ENCODE data around the gene RFX6. TPM values are rescaled to one million over a fixed set of nuclear protein-coding genes. Genes with fewer than 3 reads are reported as not detected.
A peak's percentile ranks its signal among the peaks of the same experiment; 100 is the strongest.

RFX6 gene
- total RNA-seq, 1 donor from 2014 or later: not detected

DNA sequence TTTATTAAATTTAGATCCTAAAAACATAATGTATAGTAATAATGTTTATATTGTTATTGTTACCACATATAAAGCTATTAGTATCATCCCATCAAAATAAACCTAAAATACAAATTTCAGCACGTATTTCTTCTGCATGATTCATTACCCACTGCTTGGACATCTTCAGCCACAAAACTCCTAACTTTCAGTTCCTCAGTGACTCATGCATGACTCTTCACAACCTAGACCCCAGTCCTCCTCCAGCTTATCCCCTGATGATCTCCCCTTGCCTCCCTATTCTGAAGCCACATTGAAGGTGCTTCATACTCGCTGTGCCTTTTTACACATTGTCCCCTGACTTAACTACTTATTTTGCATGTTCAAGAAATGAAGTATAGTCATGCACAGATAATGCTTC lies 37.0 kb upstream of the RFX6 start:
- no peaks in the 10 kb centered on the region for H3K36me3 Mint-ChIP-seq (ENCODE audit: low read depth, unreplicated experiment)
- H3K27me3 Mint-ChIP-seq (ENCODE audit: unreplicated experiment): no peaks in the 10 kb centered on the region
- TF ChIP-seq, protein P1, sequence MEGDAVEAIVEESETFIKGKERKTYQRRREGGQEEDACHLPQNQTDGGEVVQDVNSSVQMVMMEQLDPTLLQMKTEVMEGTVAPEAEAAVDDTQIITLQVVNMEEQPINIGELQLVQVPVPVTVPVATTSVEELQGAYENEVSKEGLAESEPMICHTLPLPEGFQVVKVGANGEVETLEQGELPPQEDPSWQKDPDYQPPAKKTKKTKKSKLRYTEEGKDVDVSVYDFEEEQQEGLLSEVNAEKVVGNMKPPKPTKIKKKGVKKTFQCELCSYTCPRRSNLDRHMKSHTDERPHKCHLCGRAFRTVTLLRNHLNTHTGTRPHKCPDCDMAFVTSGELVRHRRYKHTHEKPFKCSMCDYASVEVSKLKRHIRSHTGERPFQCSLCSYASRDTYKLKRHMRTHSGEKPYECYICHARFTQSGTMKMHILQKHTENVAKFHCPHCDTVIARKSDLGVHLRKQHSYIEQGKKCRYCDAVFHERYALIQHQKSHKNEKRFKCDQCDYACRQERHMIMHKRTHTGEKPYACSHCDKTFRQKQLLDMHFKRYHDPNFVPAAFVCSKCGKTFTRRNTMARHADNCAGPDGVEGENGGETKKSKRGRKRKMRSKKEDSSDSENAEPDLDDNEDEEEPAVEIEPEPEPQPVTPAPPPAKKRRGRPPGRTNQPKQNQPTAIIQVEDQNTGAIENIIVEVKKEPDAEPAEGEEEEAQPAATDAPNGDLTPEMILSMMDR (IDR thresholded peaks at IDR 0.05; ENCODE audit: unreplicated experiment): no peak
- H3K4me3 Mint-ChIP-seq (ENCODE audit: unreplicated experiment): no peak overlapping the region
- DNase-seq (ENCODE audit: low spot score): no peak
- H3K4me1 Mint-ChIP-seq (ENCODE audit: unreplicated experiment): peaks cover 10% of the 10 kb centered on the region
- no peak overlapping the region for H3K27ac Mint-ChIP-seq (ENCODE audit: unreplicated experiment)
- no peaks in the 10 kb centered on the region for H3K9me3 Mint-ChIP-seq (ENCODE audit: unreplicated experiment)

GRCh38 chr6:116842459-116842858 lies 34.6 kb upstream of the RFX6 start:
- no peaks in the 10 kb centered on the region for H3K9me3 Mint-ChIP-seq (ENCODE audit: unreplicated experiment)
- peaks cover 10% of the 10 kb centered on the region for H3K4me1 Mint-ChIP-seq (ENCODE audit: unreplicated experiment)
- TF ChIP-seq, protein P1 (IDR thresholded peaks at IDR 0.05; ENCODE audit: unreplicated experiment): no peak
- H3K27ac Mint-ChIP-seq (ENCODE audit: unreplicated experiment): no peak overlapping the region
- no peak overlapping the region for H3K4me3 Mint-ChIP-seq (ENCODE audit: unreplicated experiment)
- H3K27me3 Mint-ChIP-seq (ENCODE audit: unreplicated experiment): no peaks in the 10 kb centered on the region
- no peaks in the 10 kb centered on the region for H3K36me3 Mint-ChIP-seq (ENCODE audit: low read depth, unreplicated experiment)
- no peak for DNase-seq (ENCODE audit: low spot score)

GRCh38 chr6:116847227-116847626 lies 29.8 kb upstream of the RFX6 start:
- no peaks in the 10 kb centered on the region for H3K9me3 Mint-ChIP-seq (ENCODE audit: unreplicated experiment)
- H3K27ac Mint-ChIP-seq (ENCODE audit: unreplicated experiment): no peak overlapping the region
- TF ChIP-seq, protein P1 (IDR thresholded peaks at IDR 0.05; ENCODE audit: unreplicated experiment): peak; percentile 15
- DNase-seq (ENCODE audit: low spot score): no peak
- H3K36me3 Mint-ChIP-seq (ENCODE audit: low read depth, unreplicated experiment): no peaks in the 10 kb centered on the region
- H3K4me3 Mint-ChIP-seq (ENCODE audit: unreplicated experiment): no peak overlapping the region
- H3K27me3 Mint-ChIP-seq (ENCODE audit: unreplicated experiment): no peaks in the 10 kb centered on the region
- H3K4me1 Mint-ChIP-seq (ENCODE audit: unreplicated experiment): peaks cover 4% of the 10 kb centered on the region

- Mint-ChIP-seq H3K9me3 (ENCODE audit: unreplicated experiment) (peaks cover 5% of the 10 kb centered on the region), H3K4me1 (ENCODE audit: unreplicated experiment) (peaks cover 5% of the 10 kb centered on the region), H3K4me3 (ENCODE audit: unreplicated experiment) (no peak overlapping the region), H3K27me3 (ENCODE audit: unreplicated experiment) (peaks cover 1% of the 10 kb centered on the region), H3K36me3 (ENCODE audit: low read depth, unreplicated experiment) (peaks cover 8% of the 10 kb centered on the region), H3K27ac (ENCODE audit: unreplicated experiment) (no peak overlapping the region)
- DNase-seq (ENCODE audit: low spot score): no peak
- TF ChIP-seq, protein P1 (IDR thresholded peaks at IDR 0.05; ENCODE audit: unreplicated experiment): no peak
These were observed 19.0 kb upstream of the RFX6 start for GRCh38 chr6:116858060-116858459.

- no peak overlapping the region for H3K4me3 Mint-ChIP-seq (ENCODE audit: unreplicated experiment)
- H3K9me3 Mint-ChIP-seq (ENCODE audit: unreplicated experiment): peaks cover 5% of the 10 kb centered on the region
- TF ChIP-seq, protein P1 (IDR thresholded peaks at IDR 0.05; ENCODE audit: unreplicated experiment): no peak
- no peak for DNase-seq (ENCODE audit: low spot score)
- no peaks in the 10 kb centered on the region for H3K4me1 Mint-ChIP-seq (ENCODE audit: unreplicated experiment)
- no peak overlapping the region for H3K27ac Mint-ChIP-seq (ENCODE audit: unreplicated experiment)
- peaks cover 8% of the 10 kb centered on the region for H3K36me3 Mint-ChIP-seq (ENCODE audit: low read depth, unreplicated experiment)
- H3K27me3 Mint-ChIP-seq (ENCODE audit: unreplicated experiment): peaks cover 1% of the 10 kb centered on the region
These were observed 17.8 kb upstream of the RFX6 start for GRCh38 chr6:116859264-116859663.

All from endothelial cell (in vitro differentiated cells).